22Rv1 (cell line): ENCODE measurements around the gene PPP2R5C.

Experiments
- ZFX ChIP-seq: fragments of 450-650 bp; IDR thresholded peaks from 2 replicates; pipeline ENCODE4 v1.6.1; 2017; ENCODE audit warnings: antibody characterized with exemption, borderline replicate concordance
- TF ChIP-seq, protein P1 (sequence below): fragments of 450-650 bp; IDR thresholded peaks from 2 replicates; pipeline ENCODE4 v1.5.1; 2017; ENCODE audit warnings: mild to moderate bottlenecking

DNA sequence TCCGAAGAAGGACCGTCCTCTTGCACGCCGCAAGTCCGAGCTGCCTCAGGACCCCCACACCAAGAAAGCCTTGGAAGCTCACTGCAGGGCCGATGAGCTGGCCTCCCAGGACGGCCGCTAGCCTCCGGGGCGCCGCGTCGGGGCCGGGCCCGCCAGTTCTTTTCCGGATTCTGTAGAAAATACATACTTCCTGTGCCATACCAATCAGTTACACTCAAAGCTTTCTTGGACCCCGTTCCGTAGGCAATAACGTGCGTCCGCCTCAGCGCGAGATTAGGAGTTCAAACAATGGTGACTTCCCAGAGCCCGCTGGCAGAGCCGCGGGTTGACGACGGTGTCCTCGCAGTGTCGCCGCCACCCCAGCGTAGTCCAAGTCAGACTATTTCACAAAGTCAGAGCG, 163.6 kb downstream of the PPP2R5C start:
- TF ChIP-seq, protein P1, sequence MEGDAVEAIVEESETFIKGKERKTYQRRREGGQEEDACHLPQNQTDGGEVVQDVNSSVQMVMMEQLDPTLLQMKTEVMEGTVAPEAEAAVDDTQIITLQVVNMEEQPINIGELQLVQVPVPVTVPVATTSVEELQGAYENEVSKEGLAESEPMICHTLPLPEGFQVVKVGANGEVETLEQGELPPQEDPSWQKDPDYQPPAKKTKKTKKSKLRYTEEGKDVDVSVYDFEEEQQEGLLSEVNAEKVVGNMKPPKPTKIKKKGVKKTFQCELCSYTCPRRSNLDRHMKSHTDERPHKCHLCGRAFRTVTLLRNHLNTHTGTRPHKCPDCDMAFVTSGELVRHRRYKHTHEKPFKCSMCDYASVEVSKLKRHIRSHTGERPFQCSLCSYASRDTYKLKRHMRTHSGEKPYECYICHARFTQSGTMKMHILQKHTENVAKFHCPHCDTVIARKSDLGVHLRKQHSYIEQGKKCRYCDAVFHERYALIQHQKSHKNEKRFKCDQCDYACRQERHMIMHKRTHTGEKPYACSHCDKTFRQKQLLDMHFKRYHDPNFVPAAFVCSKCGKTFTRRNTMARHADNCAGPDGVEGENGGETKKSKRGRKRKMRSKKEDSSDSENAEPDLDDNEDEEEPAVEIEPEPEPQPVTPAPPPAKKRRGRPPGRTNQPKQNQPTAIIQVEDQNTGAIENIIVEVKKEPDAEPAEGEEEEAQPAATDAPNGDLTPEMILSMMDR = no peak
- TF ChIP-seq ZFX = no peak
